OCI-LY1 (cell line): Measurements from ENCODE around the gene GAS6.

Experiments
- H2AFZ ChIP-seq: fragments of 200-600 bp; sonication (generic), shearing (Covaris generic); 2 replicates; pipeline ENCODE4 v1.6.0; 2014; ENCODE audit warnings: antibody characterized with exemption, mild to moderate bottlenecking, low read length
- H3F3A ChIP-seq: fragments of 200-600 bp; sonication (generic), shearing (Covaris generic); 2 replicates; pipeline ENCODE4 v1.6.0; 2014; ENCODE audit warnings: mild to moderate bottlenecking, antibody characterized with exemption, low read length, moderate library complexity; ENCODE audit not compliant: insufficient read depth
- H3K27ac ChIP-seq: fragments of 200-600 bp; sonication (generic); 2 replicates; pipeline ENCODE4 v1.5.1; 2014; ENCODE audit warnings: low read length, mixed run types, mild to moderate bottlenecking, low read depth; ENCODE audit not compliant: poor library complexity, severe bottlenecking
- H3K27me3 ChIP-seq: fragments of 200-600 bp; sonication (generic); 2 replicates; pipeline ENCODE4 v1.6.0; 2014; ENCODE audit warnings: antibody characterized with exemption, mild to moderate bottlenecking, low read length, moderate library complexity; ENCODE audit not compliant: insufficient read depth
- H3K36me3 ChIP-seq: fragments of 200-600 bp; sonication (generic); 2 replicates; pipeline ENCODE4 v1.6.1; 2014; ENCODE audit warnings: mild to moderate bottlenecking, antibody characterized with exemption, low read length, moderate library complexity, mixed read lengths; ENCODE audit not compliant: insufficient read depth
- H3K4me1 ChIP-seq: fragments of 200-600 bp; sonication (generic); 2 replicates; pipeline ENCODE4 v1.5.1; 2014; ENCODE audit warnings: mild to moderate bottlenecking, low read length, moderate library complexity; ENCODE audit not compliant: insufficient read depth, severe bottlenecking
- H3K4me2 ChIP-seq: fragments of 200-600 bp; sonication (generic), shearing (Covaris generic); 2 replicates; pipeline ENCODE4 v1.6.1; 2014; ENCODE audit warnings: low read length
- H3K4me3 ChIP-seq: fragments of 200-600 bp; sonication (generic); 2 replicates; pipeline ENCODE4 v1.5.1; 2014; ENCODE audit warnings: low read length, low read depth, mild to moderate bottlenecking, mixed read lengths; ENCODE audit not compliant: poor library complexity, severe bottlenecking
- H3K79me2 ChIP-seq: fragments of 200-600 bp; shearing (Covaris generic); 2 replicates; pipeline ENCODE4 v1.6.1; 2016; ENCODE audit warnings: mixed run types, low read length, mixed read lengths; ENCODE audit not compliant: insufficient read depth
- H3K9ac ChIP-seq: fragments of 200-600 bp; sonication (generic), shearing (Covaris generic); 2 replicates; pipeline ENCODE4 v1.6.1; 2014; ENCODE audit warnings: mild to moderate bottlenecking, low read length, mixed read lengths
- H3K9me2 ChIP-seq: fragments of 200-600 bp; sonication (generic), shearing (Covaris generic); 2 replicates; pipeline ENCODE4 v1.6.1; 2014; ENCODE audit warnings: low read depth, mild to moderate bottlenecking, low read length, mixed read lengths
- H3K9me3 ChIP-seq: fragments of 200-600 bp; shearing (Covaris generic); 2 replicates; pipeline ENCODE4 v1.6.1; 2014; ENCODE audit warnings: low read length, mixed read lengths
- H4K20me1 ChIP-seq: fragments of 200-600 bp; sonication (generic), shearing (Covaris generic); 2 replicates; pipeline ENCODE4 v1.6.0; 2016; ENCODE audit warnings: mild to moderate bottlenecking, low read length; ENCODE audit not compliant: insufficient read depth
- EZH2 ChIP-seq: fragments of 200-600 bp; sonication (generic), shearing (Covaris generic); IDR thresholded peaks from 2 replicates; pipeline ENCODE4 v1.8.0; 2017; ENCODE audit warnings: borderline replicate concordance, mixed run types, mild to moderate bottlenecking, antibody characterized with exemption, low read length, moderate library complexity, mixed read lengths
- TF ChIP-seq, protein P1 (sequence below): fragments of 200-600 bp; sonication (generic), shearing (Covaris generic); IDR thresholded peaks from 2 replicates; pipeline ENCODE4 v1.5.1; 2017; ENCODE audit warnings: mild to moderate bottlenecking, antibody characterized with exemption, low read length, moderate library complexity, mixed read lengths

The GAS6 gene

DNA sequence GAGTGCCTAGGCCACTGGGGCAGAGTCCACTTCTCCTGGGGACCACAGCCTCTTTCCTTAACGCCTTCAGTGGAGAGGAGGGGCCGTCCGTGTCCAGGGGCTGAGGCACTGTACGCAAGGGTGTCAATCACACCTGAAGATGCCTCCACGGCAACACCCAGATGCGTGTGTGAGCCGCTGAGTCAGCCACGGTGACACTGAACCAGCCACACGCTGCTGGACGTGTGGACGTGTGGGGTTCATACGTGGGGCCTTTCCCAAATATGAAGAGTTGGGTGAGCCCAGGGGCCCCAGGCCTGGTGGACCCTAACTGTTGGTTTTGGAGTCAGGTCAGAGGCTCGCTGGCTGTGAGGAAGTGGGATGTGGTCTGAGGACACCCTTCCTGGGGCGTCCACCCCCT is 53.2 kb downstream of the GAS6 start:
- Histone ChIP-seq H3K9me3 (peaks cover 14% of the 10 kb centered on the region), H3K9me2 (no peaks in the 10 kb centered on the region), H3K4me1 (no peaks in the 10 kb centered on the region), H2AFZ (no peak overlapping the region), H3K4me3 (no peak overlapping the region), H3K4me2 (no peak overlapping the region), H3K36me3 (peaks cover 1% of the 10 kb centered on the region; the same call in 1 of the 2 replicates), H3K27ac (no peak overlapping the region), H3K27me3 (no peaks in the 10 kb centered on the region), H4K20me1 (no peaks in the 10 kb centered on the region), H3K9ac (no peak overlapping the region), H3F3A (no peaks in the 10 kb centered on the region), H3K79me2 (no peaks in the 10 kb centered on the region)
- TF ChIP-seq, protein P1, sequence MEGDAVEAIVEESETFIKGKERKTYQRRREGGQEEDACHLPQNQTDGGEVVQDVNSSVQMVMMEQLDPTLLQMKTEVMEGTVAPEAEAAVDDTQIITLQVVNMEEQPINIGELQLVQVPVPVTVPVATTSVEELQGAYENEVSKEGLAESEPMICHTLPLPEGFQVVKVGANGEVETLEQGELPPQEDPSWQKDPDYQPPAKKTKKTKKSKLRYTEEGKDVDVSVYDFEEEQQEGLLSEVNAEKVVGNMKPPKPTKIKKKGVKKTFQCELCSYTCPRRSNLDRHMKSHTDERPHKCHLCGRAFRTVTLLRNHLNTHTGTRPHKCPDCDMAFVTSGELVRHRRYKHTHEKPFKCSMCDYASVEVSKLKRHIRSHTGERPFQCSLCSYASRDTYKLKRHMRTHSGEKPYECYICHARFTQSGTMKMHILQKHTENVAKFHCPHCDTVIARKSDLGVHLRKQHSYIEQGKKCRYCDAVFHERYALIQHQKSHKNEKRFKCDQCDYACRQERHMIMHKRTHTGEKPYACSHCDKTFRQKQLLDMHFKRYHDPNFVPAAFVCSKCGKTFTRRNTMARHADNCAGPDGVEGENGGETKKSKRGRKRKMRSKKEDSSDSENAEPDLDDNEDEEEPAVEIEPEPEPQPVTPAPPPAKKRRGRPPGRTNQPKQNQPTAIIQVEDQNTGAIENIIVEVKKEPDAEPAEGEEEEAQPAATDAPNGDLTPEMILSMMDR = no peak
- no peak for TF ChIP-seq EZH2

- no peaks in the 10 kb centered on the region for H4K20me1 ChIP-seq
These were observed 53.9 kb downstream of the GAS6 start for GRCh38 chr13:113809934-113810333.

DNA sequence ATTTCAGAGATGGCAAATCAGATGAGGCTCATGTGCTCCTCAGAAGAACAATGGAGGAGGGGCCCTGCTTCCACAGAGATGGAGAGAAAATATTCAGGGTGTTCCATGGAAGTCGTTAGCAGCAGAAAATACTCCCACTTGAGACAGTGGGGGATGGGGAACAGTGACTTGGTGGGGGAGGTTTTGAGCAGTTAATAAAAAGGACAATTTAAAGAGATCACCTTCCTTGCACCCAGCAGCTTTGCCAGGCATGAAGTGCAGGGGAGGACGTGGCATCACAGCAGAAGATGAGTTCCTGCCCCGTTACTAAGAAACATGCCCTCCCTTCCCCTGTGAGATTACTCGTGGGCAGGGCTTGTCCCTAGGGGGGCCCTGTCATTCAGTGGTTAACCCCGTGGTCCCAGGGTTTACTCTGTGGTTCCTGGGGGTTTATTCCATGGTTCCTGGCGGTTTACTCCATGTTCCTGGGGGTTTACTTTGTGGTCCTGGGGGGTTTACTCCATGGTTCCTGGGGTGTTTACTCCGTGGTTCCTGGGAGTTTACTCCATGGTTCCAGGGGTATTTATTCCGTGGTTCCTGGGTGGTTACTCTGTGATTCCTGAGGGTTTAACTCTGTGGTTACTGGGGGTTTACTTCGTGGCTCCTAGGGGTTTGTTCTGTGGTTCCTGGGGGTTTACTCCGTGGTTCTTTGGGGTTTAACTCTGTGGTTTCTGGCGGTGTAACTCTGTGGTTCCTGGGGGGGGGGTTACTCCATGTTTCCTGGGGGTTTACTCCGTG is 55.6 kb downstream of the GAS6 start:
- TF ChIP-seq, protein P1 = no peak
- no peak for TF ChIP-seq EZH2
- H3K4me2 ChIP-seq = no peak overlapping the region
- H3K4me1 ChIP-seq = no peaks in the 10 kb centered on the region
- H3K27ac ChIP-seq = no peak overlapping the region
- peaks cover 14% of the 10 kb centered on the region for H3K9me3 ChIP-seq
- H4K20me1 ChIP-seq = no peaks in the 10 kb centered on the region
- no peak overlapping the region for H3K9ac ChIP-seq
- no peak overlapping the region for H3K4me3 ChIP-seq
- no peaks in the 10 kb centered on the region for H3K36me3 ChIP-seq
- H3K79me2 ChIP-seq = no peaks in the 10 kb centered on the region
- H3F3A ChIP-seq = no peaks in the 10 kb centered on the region
- no peaks in the 10 kb centered on the region for H3K9me2 ChIP-seq
- no peaks in the 10 kb centered on the region for H3K27me3 ChIP-seq
- H2AFZ ChIP-seq = no peak overlapping the region

More at GRCh38 chr13:113809934-113810333, 53.9 kb downstream of the GAS6 start:
- no peak overlapping the region for H3K4me2 ChIP-seq
- H3K36me3 ChIP-seq = no peaks in the 10 kb centered on the region
- H3K4me3 ChIP-seq = no peak overlapping the region
- H3K27me3 ChIP-seq = no peaks in the 10 kb centered on the region
- H3K4me1 ChIP-seq = no peaks in the 10 kb centered on the region
- H3F3A ChIP-seq = no peaks in the 10 kb centered on the region
- no peaks in the 10 kb centered on the region for H3K9me2 ChIP-seq
- no peaks in the 10 kb centered on the region for H3K79me2 ChIP-seq
- no peak overlapping the region for H3K27ac ChIP-seq
- no peak overlapping the region for H2AFZ ChIP-seq
- TF ChIP-seq, protein P1 = no peak
- TF ChIP-seq EZH2 = no peak
- peaks cover 14% of the 10 kb centered on the region for H3K9me3 ChIP-seq
- H3K9ac ChIP-seq = no peak overlapping the region
